Adrenal gland (tissue), 12 donors: ENCODE results near the gene ELAPOR2. TPM values are rescaled to one million over a fixed set of nuclear protein-coding genes. Genes with fewer than 3 reads are reported as not detected.

Experiments used
- DNase-seq, 7 donors: peaks; one replicate each; pipeline ENCODE4 v3.0.0-alpha.2; 2019 to 2020
- H3K27ac ChIP-seq, 5 donors: fragments of 200-600 bp; sonication (generic) in 4 of 5; 1 replicate in 3 of 5; 2 replicates in 2 of 5; pipeline versions ENCODE4 v1.5.1 to v1.8.0; 2016 to 2020; ENCODE audit warnings: mild to moderate bottlenecking in 1 of 5
- H3K27me3 ChIP-seq: fragments of 200-600 bp; 2 replicates; pipeline ENCODE4 v1.8.0; 2021
- H3K36me3 ChIP-seq, 2 donors: fragments of 200-600 bp; replicated peaks in 1 of 2; 1 replicate in 1 of 2; 2 replicates in 1 of 2; pipeline versions ENCODE4 v1.5.1 to v1.8.0; 2018 to 2022
- H3K4me1 ChIP-seq, 2 donors: fragments of 200-600 bp; replicated peaks in 1 of 2; 1 replicate in 1 of 2; 2 replicates in 1 of 2; pipeline versions ENCODE4 v1.5.1 to v1.8.0; 2018 to 2021
- H3K4me3 ChIP-seq, 4 donors: fragments of 200-600 bp; sonication (generic) in 3 of 4; one replicate each; pipeline ENCODE4 v1.5.1; 2016 to 2018
- H3K9me3 ChIP-seq, 3 donors: fragments of 200-600 bp; sonication (generic) in 1 of 3; replicated peaks in 1 of 3; 1 replicate in 2 of 3; 2 replicates in 1 of 3; pipeline versions ENCODE4 v1.5.1 to v1.8.0; 2016 to 2021
- CTCF ChIP-seq, 6 experiments: fragments of 450-650 bp in 4 of 6; fragments of 200-600 bp in 2 of 6; sonication (generic) in 1 of 6; IDR thresholded peaks; 1 replicate in 5 of 6; 2 replicates in 1 of 6; pipeline versions ENCODE4 v1.5.1 to v1.8.0; 2016 to 2021; ENCODE audit warnings: antibody characterized with exemption in 6 of 6, mild to moderate bottlenecking in 2 of 6, moderate library complexity in 1 of 6
- POLR2A ChIP-seq, 2 donors: fragments of 450-650 bp; IDR thresholded peaks; one replicate each; pipeline ENCODE4 v1.6.1; 2017; ENCODE audit warnings: antibody characterized with exemption in 2 of 2, mild to moderate bottlenecking in 2 of 2, moderate library complexity in 1 of 2
- WGBS, 4 donors: extraction: QIAGEN DNeasy Blood & Tissue Kit in 2 of 4; methylation state at CpG; one replicate each; pipeline versions ENCODE4 v1.1.5 to v1.1.7; 2013 to 2017; 5-methylcytosine and 5-hydroxymethylcytosine counted together
- intact Hi-C, 2 donors: fragments of 100-400 bp; cut with DNase I; formaldehyde crosslinking; loops; one replicate each; pipeline versions ENCODE4 v1.14.1 to v1.15.0; 2022 to 2023
- polyA plus RNA-seq, 3 donors: library from polyadenylated mRNA; stranded (reverse); fragments of 200-250 nt in 2 of 3; fragments of 350-450 nt in 1 of 3; fragmentation: Illumina TruSeq in 1 of 3; extraction: RNeasy Lipid Tissue Mini Kit (QIAGEN cat#74804) in 1 of 3; gene quantifications; one replicate each; pipeline ENCODE4 v1.2.3, GENCODE V29; 2013 to 2014
- total RNA-seq, 9 donors: library from RNA; depleted of rRNA in 4 of 9; stranded (reverse); fragments of >200 nt in 4 of 9; fragments of 120-200 nt in 1 of 9; fragmentation: NEBNext Ultra II Directional in 1 of 9; extraction: Animal tissue kit (Norgen Biotek cat#: 25700) in 1 of 9; gene quantifications; one replicate each; pipeline versions ENCODE4 v1.1.0 to v1.2.4, GENCODE V29; 2013 to 2023
- donor health status: healthy with polysubstance abuse.
- donor health status: Bipolar disorder and iron deficiency.
- donor health status: DM: yes; HTN: yes; CAD: no.
- donor health status: DM: no; HTN: no; CAD: no.
- donor health status: DM: no; HTN: no; CAD: no.
- donor health status: DM: yes; HTN: yes; CAD: no.

Gene ELAPOR2
- total and polyA plus RNA-seq, 12 donors: 1.9 to 19.2 (median 7.0) TPM

- H3K27ac ChIP-seq: no peak overlapping the region
- intact Hi-C loops: no loop called here
- peak overlapping the region in 1 of 4 donors; percentile 19 for H3K4me3 ChIP-seq
- DNase-seq: no peak
- TF ChIP-seq CTCF (IDR thresholded peaks at IDR 0.05) (no peak), POLR2A (IDR thresholded peaks at IDR 0.05) (no peak)
- no peaks in the 10 kb centered on the region for H3K36me3 ChIP-seq
- H3K4me1 ChIP-seq: no peaks in the 10 kb centered on the region
- H3K9me3 ChIP-seq: no peaks in the 10 kb centered on the region
- WGBS, 4 donors: 70 to 77% (median 72%) methylated on average over 5 of the region's 5 CpGs
- H3K27me3 ChIP-seq: no peaks in the 10 kb centered on the region
These were observed 20.3 kb downstream of the ELAPOR2 start for GRCh38 chr7:87038993-87039690.

GRCh38 chr7:87036985-87037384 lies 22.5 kb downstream of the ELAPOR2 start:
- no peak for TF ChIP-seq CTCF (IDR thresholded peaks at IDR 0.05)
- no peak for TF ChIP-seq POLR2A (IDR thresholded peaks at IDR 0.05)
- Histone ChIP-seq H3K36me3 (no peaks in the 10 kb centered on the region), H3K27ac (no peak overlapping the region), H3K4me3 (no peak overlapping the region), H3K27me3 (no peaks in the 10 kb centered on the region), H3K4me1 (no peaks in the 10 kb centered on the region), H3K9me3 (no peaks in the 10 kb centered on the region)
- 77 to 85% (median 79%) methylated on average over 2 of the region's 2 CpGs for WGBS, 4 donors
- no peak for DNase-seq
- intact Hi-C loops: no loop called here

- no peak overlapping the region for H3K4me3 ChIP-seq
- DNase-seq: no peak
- no peaks in the 10 kb centered on the region for H3K36me3 ChIP-seq
- WGBS, 4 donors: 57 to 66% (median 63%) methylated on average over 4 of the region's 4 CpGs
- no peak overlapping the region for H3K27ac ChIP-seq
- TF ChIP-seq CTCF (IDR thresholded peaks at IDR 0.05) (no peak), POLR2A (IDR thresholded peaks at IDR 0.05) (no peak)
- H3K4me1 ChIP-seq: no peaks in the 10 kb centered on the region
- intact Hi-C loops: no loop called here
- H3K9me3 ChIP-seq: no peaks in the 10 kb centered on the region
- H3K27me3 ChIP-seq: no peaks in the 10 kb centered on the region
These were observed 26.7 kb downstream of the ELAPOR2 start for GRCh38 chr7:87032604-87033339.

DNA sequence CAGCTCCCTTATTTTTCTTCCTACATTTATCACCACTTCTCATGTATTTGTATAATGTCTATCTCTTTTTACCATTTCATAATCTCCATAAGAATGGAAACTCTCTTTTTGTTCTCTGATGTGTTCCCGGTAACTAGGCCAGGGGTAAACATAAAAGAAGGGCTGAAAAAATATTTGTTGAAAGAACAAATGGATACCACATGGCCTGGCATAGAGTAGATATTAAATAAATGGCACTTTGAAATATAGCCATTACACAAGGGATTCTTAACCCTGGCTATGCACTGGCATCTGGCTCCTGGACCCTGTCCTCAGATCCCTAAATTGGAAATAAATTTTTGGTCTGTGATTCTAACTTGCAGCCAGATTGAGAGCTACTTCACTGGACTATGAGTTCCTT lies 30.4 kb downstream of the ELAPOR2 start:
- Histone ChIP-seq H3K4me3 (no peak overlapping the region), H3K9me3 (no peaks in the 10 kb centered on the region), H3K27me3 (no peaks in the 10 kb centered on the region), H3K4me1 (no peaks in the 10 kb centered on the region), H3K36me3 (no peaks in the 10 kb centered on the region), H3K27ac (no peak overlapping the region)
- intact Hi-C loops: no loop called here
- WGBS, 4 donors: 74 to 93% (median 83%) methylated on average over 1 of the region's 1 CpG
- TF ChIP-seq POLR2A (IDR thresholded peaks at IDR 0.05) (no peak), CTCF (IDR thresholded peaks at IDR 0.05) (no peak)
- no peak for DNase-seq
